Keratinocyte (primary cell): Measurements from ENCODE around the gene NR1H4. TPM values are rescaled to one million over a fixed set of nuclear protein-coding genes. Genes with fewer than 3 reads are reported as not detected.

Experiments used
- DNase-seq: peaks from one replicate; pipeline ENCODE4 v3.0.0-alpha.2; 2011; ENCODE audit warnings: low read depth, missing footprints, low spot score
- FAIRE-seq: peaks from 2 replicates; lab custom pipeline; 2011; peaks lifted over from hg19 to GRCh38; lab: Jason Lieb, UNC
- H2AFZ ChIP-seq: 2 replicates; pipeline ENCODE4 v1.6.0; 2012; ENCODE audit warnings: low read length, control low read depth, inconsistent platforms; ENCODE audit not compliant: control insufficient read depth
- H3K27ac ChIP-seq: 2 replicates; pipeline ENCODE4 v1.5.1; 2011; ENCODE audit warnings: low read length; ENCODE audit not compliant: control insufficient read depth, insufficient read depth
- H3K27me3 ChIP-seq: 3 replicates; pipeline ENCODE4 v1.6.0; 2011; ENCODE audit warnings: low read length; ENCODE audit not compliant: control insufficient read depth, insufficient read depth; ENCODE audit errors: extremely low read depth
- H3K36me3 ChIP-seq, 2 experiments: 2 replicates in 1 of 2; 3 replicates in 1 of 2; pipeline ENCODE4 v1.5.1; 2011; ENCODE audit warnings: low read length in 2 of 2, mild to moderate bottlenecking in 1 of 2; ENCODE audit not compliant: control insufficient read depth in 2 of 2, insufficient read depth in 2 of 2; ENCODE audit errors: extremely low read depth in 1 of 2
- H3K4me1 ChIP-seq: 3 replicates; pipeline ENCODE4 v1.5.1; 2011; ENCODE audit warnings: low read length; ENCODE audit not compliant: control insufficient read depth, insufficient read depth; ENCODE audit errors: extremely low read depth
- H3K4me2 ChIP-seq: 3 replicates; pipeline ENCODE4 v1.6.0; 2011; ENCODE audit warnings: low read depth, low read length; ENCODE audit not compliant: control insufficient read depth, insufficient read depth; ENCODE audit errors: extremely low read depth
- H3K4me3 ChIP-seq, 3 experiments: fragments of 200-600 bp in 1 of 3; sonication (generic) in 1 of 3; 2 replicates in 2 of 3; 3 replicates in 1 of 3; pipeline ENCODE4 v1.5.1; 2011 to 2016; ENCODE audit warnings: low read length in 3 of 3, mild to moderate bottlenecking in 3 of 3, control low read depth in 2 of 3, inconsistent platforms in 1 of 3, low read depth in 1 of 3, mixed read lengths in 1 of 3, mixed run types in 1 of 3, moderate library complexity in 1 of 3; ENCODE audit not compliant: control insufficient read depth in 2 of 3, insufficient read depth in 2 of 3; ENCODE audit errors: extremely low read depth in 1 of 3
- H3K79me2 ChIP-seq: 2 replicates; pipeline ENCODE4 v1.6.0; 2012; ENCODE audit warnings: low read length; ENCODE audit not compliant: control insufficient read depth, insufficient read depth
- H3K9ac ChIP-seq: 3 replicates; pipeline ENCODE4 v1.6.0; 2011; ENCODE audit warnings: low read length; ENCODE audit not compliant: control insufficient read depth, insufficient read depth; ENCODE audit errors: extremely low read depth
- H3K9me1 ChIP-seq: 3 replicates; pipeline ENCODE4 v1.6.0; 2011; ENCODE audit warnings: low read length; ENCODE audit not compliant: control insufficient read depth, insufficient read depth; ENCODE audit errors: extremely low read depth
- H3K9me3 ChIP-seq: 2 replicates; pipeline ENCODE4 v1.5.1; 2012; ENCODE audit warnings: low read depth, low read length; ENCODE audit not compliant: control insufficient read depth
- H4K20me1 ChIP-seq: 3 replicates; pipeline ENCODE4 v1.6.0; 2011; ENCODE audit warnings: low read length; ENCODE audit not compliant: control insufficient read depth, insufficient read depth; ENCODE audit errors: extremely low read depth
- CTCF ChIP-seq, 3 experiments: IDR thresholded peaks in 1 of 3; conservative IDR thresholded peaks in 1 of 3; optimal IDR thresholded peaks in 1 of 3; 2 replicates in 2 of 3; 3 replicates in 1 of 3; pipeline versions ENCODE3 to v1.5.1; 2011; ENCODE audit warnings: low read length in 3 of 3, mild to moderate bottlenecking in 3 of 3, moderate library complexity in 2 of 3, control low read depth in 1 of 3, inconsistent platforms in 1 of 3; ENCODE audit not compliant: insufficient read depth in 2 of 3; ENCODE audit errors: extremely low read depth in 1 of 3
- EZH2 ChIP-seq: IDR thresholded peaks from one replicate; pipeline ENCODE4 v1.6.1; 2012; ENCODE audit warnings: inconsistent platforms, mild to moderate bottlenecking, low read length, moderate library complexity
- dilution Hi-C: fragments of 300-500 bp; cut with MboI; formaldehyde crosslinking; loops from one replicate; pipeline ENCODE4 v1.7.0; 2020; ENCODE audit warnings: low sequenced_read_pairs; ENCODE audit not compliant: extremely low pct_ligation_motif_present
- polyA plus RNA-seq, 5 experiments: library from polyadenylated mRNA; depleted of rRNA in 3 of 5; stranded (reverse) in 3 of 5; stranded (forward) in 1 of 5; unstranded in 1 of 5; fragments of >200 nt; gene quantifications; 1 replicate in 1 of 5; 2 replicates in 3 of 5; 3 replicates in 1 of 5; pipeline versions ENCODE4 v1.2.1 to v1.2.3, GENCODE V29; 2011 to 2012; ENCODE audit warnings: missing spikeins in 2 of 5, low read depth in 1 of 5, low replicate concordance in 1 of 5

The NR1H4 gene
- polyA plus RNA-seq, 1 donor (not counting 4 experiments of a cell fraction or from before 2014, with no cell fraction given), result not detected

- Histone ChIP-seq H3K4me3 (no peak overlapping the region), H3K4me1 (no peaks in the 10 kb centered on the region), H2AFZ (no peak overlapping the region), H3K4me2 (no peak overlapping the region), H3K79me2 (no peaks in the 10 kb centered on the region), H3K36me3 (no peaks in the 10 kb centered on the region), H4K20me1 (no peaks in the 10 kb centered on the region), H3K9me1 (no peaks in the 10 kb centered on the region), H3K27me3 (no peaks in the 10 kb centered on the region), H3K9ac (no peak overlapping the region), H3K9me3 (no peaks in the 10 kb centered on the region), H3K27ac (no peak overlapping the region)
- dilution Hi-C loops, result no loop called here
- DNase-seq (no peak), FAIRE-seq (no peak)
- TF ChIP-seq CTCF (optimal IDR thresholded peaks at IDR 0.05 in 1 of 3, IDR thresholded peaks at IDR 0.05 in 1 of 3, conservative IDR thresholded peaks at IDR 0.05 in 1 of 3; ENCODE audit: extremely low read depth in 1 of 3, insufficient read depth in 2 of 3, low read length in 3 of 3) (no peak), EZH2 (no peak)
These were observed 23.6 kb downstream of the NR1H4 start for GRCh38 chr12:100497105-100497795.

- TF ChIP-seq EZH2, result no peak
- no peak for TF ChIP-seq CTCF (optimal IDR thresholded peaks at IDR 0.05 in 1 of 3, IDR thresholded peaks at IDR 0.05 in 1 of 3, conservative IDR thresholded peaks at IDR 0.05 in 1 of 3; ENCODE audit: extremely low read depth in 1 of 3, insufficient read depth in 2 of 3, low read length in 3 of 3)
- Histone ChIP-seq H2AFZ (no peak overlapping the region), H3K4me1 (no peaks in the 10 kb centered on the region), H4K20me1 (no peaks in the 10 kb centered on the region), H3K4me3 (no peak overlapping the region), H3K36me3 (no peaks in the 10 kb centered on the region), H3K4me2 (no peak overlapping the region), H3K27me3 (no peaks in the 10 kb centered on the region), H3K9me1 (no peaks in the 10 kb centered on the region), H3K27ac (no peak overlapping the region), H3K79me2 (no peaks in the 10 kb centered on the region), H3K9ac (no peak overlapping the region), H3K9me3 (no peaks in the 10 kb centered on the region)
- FAIRE-seq (no peak), DNase-seq (no peak)
- dilution Hi-C loops, result no loop called here
These were observed 24.5 kb downstream of the NR1H4 start for GRCh38 chr12:100498141-100498540.
